Esophagus muscularis mucosa (tissue), 4 donors: Measurements from ENCODE around the gene ZNF423. TPM values are rescaled to one million over a fixed set of nuclear protein-coding genes. Genes with fewer than 3 reads are reported as not detected.

Experiments
- DNase-seq: peaks from one replicate; pipeline ENCODE4 v3.0.0-alpha.2; 2017; ENCODE audit errors: extremely low spot score
- H3K27ac ChIP-seq, 4 donors: fragments of 200-600 bp; sonication (generic); replicated peaks in 1 of 4; 1 replicate in 3 of 4; 2 replicates in 1 of 4; pipeline ENCODE4 v1.5.1; 2016 to 2019; ENCODE audit warnings: mild to moderate bottlenecking in 1 of 4
- H3K27me3 ChIP-seq, 4 donors: fragments of 200-600 bp; sonication (generic); one replicate each; pipeline versions ENCODE4 v1.5.1 to v1.6.0; 2016 to 2019
- H3K36me3 ChIP-seq, 4 donors: fragments of 200-600 bp; sonication (generic); one replicate each; pipeline ENCODE4 v1.5.1; 2016 to 2019
- H3K4me1 ChIP-seq, 4 donors: fragments of 200-600 bp; sonication (generic); one replicate each; pipeline ENCODE4 v1.5.1; 2016 to 2019
- H3K4me3 ChIP-seq, 4 donors: fragments of 200-600 bp; sonication (generic); 1 replicate in 2 of 4; 2 replicates in 2 of 4; pipeline ENCODE4 v1.5.1; 2016 to 2019; ENCODE audit warnings: mild to moderate bottlenecking in 4 of 4, moderate library complexity in 1 of 4
- H3K9me3 ChIP-seq, 4 donors: fragments of 200-600 bp; sonication (generic); 1 replicate in 3 of 4; 2 replicates in 1 of 4; pipeline ENCODE4 v1.5.1; 2016 to 2019
- EP300 ChIP-seq: sonication (generic); formaldehyde crosslinking; IDR thresholded peaks from one replicate; pipeline ENCODE4 v1.6.1; 2017; ENCODE audit warnings: antibody characterized with exemption
- POLR2A ChIP-seq: fragments of 450-650 bp; IDR thresholded peaks from one replicate; pipeline ENCODE4 v1.6.1; 2017; ENCODE audit warnings: antibody characterized with exemption, moderate library complexity, mild to moderate bottlenecking, low read depth
- POLR2AphosphoS5 ChIP-seq, 2 donors: sonication (generic); formaldehyde crosslinking; IDR thresholded peaks; one replicate each; pipeline ENCODE4 v1.6.1; 2017; ENCODE audit warnings: antibody characterized with exemption in 2 of 2
- WGBS: methylation state at CpG from one replicate; pipeline ENCODE4 v1.1.5; 2018; 5-methylcytosine and 5-hydroxymethylcytosine counted together
- intact Hi-C: fragments of 100-400 bp; cut with DNase I; formaldehyde crosslinking; loops from one replicate; pipeline ENCODE4 v1.15.1; 2023
- total RNA-seq, 4 donors: library from RNA; depleted of rRNA; stranded (reverse); fragments of >200 nt; gene quantifications; one replicate each; pipeline versions ENCODE4 v1.1.0 to v1.2.1, GENCODE V29; 2016
- TF ChIP-seq, protein P1 (sequence below), 3 experiments: fragments of 200-600 bp in 2 of 3; fragments of 450-650 bp in 1 of 3; sonication (generic) in 2 of 3; IDR thresholded peaks; one replicate each; pipeline ENCODE4 v1.5.1; 2017 to 2019; ENCODE audit warnings: antibody characterized with exemption in 3 of 3, mild to moderate bottlenecking in 2 of 3, moderate library complexity in 1 of 3

Gene ZNF423
- total RNA-seq, 4 donors from 2014 or later = 8.7 to 22.5 (median 10.3) TPM

DNA sequence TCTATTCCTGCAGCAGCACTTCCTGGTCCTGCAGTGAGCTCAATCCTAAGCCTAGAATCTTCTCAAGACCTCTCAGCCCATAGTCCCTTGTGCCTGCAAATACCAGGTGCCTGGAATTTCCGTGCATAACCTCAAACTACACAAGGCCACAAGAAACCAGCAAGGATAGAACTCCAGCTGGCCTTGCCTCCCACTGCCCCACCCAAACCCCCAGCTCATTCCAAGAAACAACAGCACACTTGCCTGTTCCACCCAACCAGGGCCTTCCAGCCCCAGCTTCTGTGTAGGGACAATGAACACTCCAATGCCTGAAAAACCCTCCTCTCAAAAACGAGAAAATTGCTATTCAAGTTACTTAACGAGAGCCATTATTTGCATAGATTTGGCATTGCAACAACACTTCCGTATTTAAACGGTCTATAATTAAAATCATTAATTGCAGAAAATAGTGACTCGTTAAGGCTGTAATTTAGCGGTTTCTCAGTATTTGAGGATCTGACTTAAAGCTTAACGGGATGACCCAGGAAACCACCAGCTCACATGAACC, 335.3 kb downstream of the ZNF423 start:
- Histone ChIP-seq H3K36me3 (peaks cover 0 to 30% (median 20%) of the 10 kb centered on the region in 4 donors), H3K4me1 (no peaks in the 10 kb centered on the region), H3K27ac (no peak overlapping the region), H3K9me3 (no peaks in the 10 kb centered on the region), H3K27me3 (no peaks in the 10 kb centered on the region), H3K4me3 (no peak overlapping the region)
- intact Hi-C loops = no loop called here
- WGBS = 89% methylated on average over 8 of the region's 8 CpGs
- DNase-seq = no peak
- TF ChIP-seq, protein P1, sequence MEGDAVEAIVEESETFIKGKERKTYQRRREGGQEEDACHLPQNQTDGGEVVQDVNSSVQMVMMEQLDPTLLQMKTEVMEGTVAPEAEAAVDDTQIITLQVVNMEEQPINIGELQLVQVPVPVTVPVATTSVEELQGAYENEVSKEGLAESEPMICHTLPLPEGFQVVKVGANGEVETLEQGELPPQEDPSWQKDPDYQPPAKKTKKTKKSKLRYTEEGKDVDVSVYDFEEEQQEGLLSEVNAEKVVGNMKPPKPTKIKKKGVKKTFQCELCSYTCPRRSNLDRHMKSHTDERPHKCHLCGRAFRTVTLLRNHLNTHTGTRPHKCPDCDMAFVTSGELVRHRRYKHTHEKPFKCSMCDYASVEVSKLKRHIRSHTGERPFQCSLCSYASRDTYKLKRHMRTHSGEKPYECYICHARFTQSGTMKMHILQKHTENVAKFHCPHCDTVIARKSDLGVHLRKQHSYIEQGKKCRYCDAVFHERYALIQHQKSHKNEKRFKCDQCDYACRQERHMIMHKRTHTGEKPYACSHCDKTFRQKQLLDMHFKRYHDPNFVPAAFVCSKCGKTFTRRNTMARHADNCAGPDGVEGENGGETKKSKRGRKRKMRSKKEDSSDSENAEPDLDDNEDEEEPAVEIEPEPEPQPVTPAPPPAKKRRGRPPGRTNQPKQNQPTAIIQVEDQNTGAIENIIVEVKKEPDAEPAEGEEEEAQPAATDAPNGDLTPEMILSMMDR (IDR thresholded peaks at IDR 0.05) = no peak
- TF ChIP-seq POLR2A (no peak), POLR2AphosphoS5 (IDR thresholded peaks at IDR 0.05) (no peak), EP300 (no peak)

DNA sequence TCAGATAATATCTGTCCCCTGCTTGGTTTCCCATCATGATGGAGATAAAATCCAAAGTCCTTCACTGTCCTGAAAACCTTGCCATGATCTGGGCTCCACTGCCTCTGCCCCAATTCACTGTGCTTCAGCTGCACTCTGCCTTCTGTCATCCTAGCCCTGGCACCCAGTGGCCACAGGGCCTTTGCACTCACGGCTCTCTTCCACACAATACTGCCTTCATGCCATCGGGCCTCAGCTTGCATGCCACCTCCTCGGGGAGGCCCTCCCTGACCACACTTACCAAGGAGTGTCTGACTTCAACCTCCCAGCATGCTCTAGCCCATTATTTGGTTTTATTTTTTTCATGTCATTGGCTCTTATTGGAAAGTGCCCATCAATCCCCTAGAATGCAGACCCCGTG, 336.2 kb downstream of the ZNF423 start:
- no peaks in the 10 kb centered on the region for H3K9me3 ChIP-seq
- no peak overlapping the region for H3K4me3 ChIP-seq
- intact Hi-C loops = no loop called here
- no peaks in the 10 kb centered on the region for H3K4me1 ChIP-seq
- DNase-seq = no peak
- TF ChIP-seq POLR2AphosphoS5 (IDR thresholded peaks at IDR 0.05) (no peak), POLR2A (no peak), EP300 (no peak)
- TF ChIP-seq, protein P1 (IDR thresholded peaks at IDR 0.05) = no peak
- H3K27ac ChIP-seq = no peak overlapping the region
- peaks cover 0 to 30% (median 20%) of the 10 kb centered on the region in 4 donors for H3K36me3 ChIP-seq
- no peaks in the 10 kb centered on the region for H3K27me3 ChIP-seq
- 97% methylated on average over 4 of the region's 4 CpGs for whole genome bisulfite sequencing

DNA sequence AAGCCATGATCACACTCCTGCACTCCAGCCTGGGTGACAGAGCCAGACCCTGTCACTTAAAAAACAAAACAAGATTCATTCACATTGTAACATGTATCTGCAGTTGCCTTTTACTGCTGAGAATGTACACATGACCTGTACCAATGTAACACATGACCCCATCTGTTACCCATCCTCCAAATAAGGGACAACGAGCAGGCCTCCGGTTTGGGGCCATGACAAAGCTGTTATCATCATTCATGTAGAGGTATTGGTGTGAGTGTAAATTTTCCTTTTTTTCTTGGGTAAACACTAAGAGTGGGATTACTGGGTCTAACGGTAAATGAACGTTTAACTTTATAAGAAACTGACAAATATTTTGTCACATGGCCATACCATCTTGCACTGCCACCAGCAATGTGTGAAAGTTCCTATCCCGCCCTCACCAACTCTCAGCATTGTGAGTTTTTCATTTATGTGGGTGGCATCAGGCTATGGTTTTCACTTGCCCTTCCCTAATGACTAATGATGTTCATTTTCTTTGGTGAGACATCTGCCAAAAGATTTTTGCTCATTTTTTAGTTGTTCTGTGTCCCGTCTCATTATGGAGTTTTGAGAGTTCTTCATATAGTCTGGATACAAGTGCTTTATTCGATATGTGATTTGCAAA, 336.8 kb downstream of the ZNF423 start:
- intact Hi-C loops = no loop called here
- H3K27me3 ChIP-seq = no peaks in the 10 kb centered on the region
- H3K27ac ChIP-seq = no peak overlapping the region
- H3K4me3 ChIP-seq = no peak overlapping the region
- no peaks in the 10 kb centered on the region for H3K4me1 ChIP-seq
- 87% methylated on average over 7 of the region's 7 CpGs for WGBS
- H3K9me3 ChIP-seq = no peaks in the 10 kb centered on the region
- TF ChIP-seq EP300 (no peak), POLR2AphosphoS5 (IDR thresholded peaks at IDR 0.05) (no peak), POLR2A (no peak)
- TF ChIP-seq, protein P1 (IDR thresholded peaks at IDR 0.05) = no peak
- DNase-seq = no peak
- peaks cover 0 to 28% (median 17%) of the 10 kb centered on the region in 4 donors for H3K36me3 ChIP-seq

DNA sequence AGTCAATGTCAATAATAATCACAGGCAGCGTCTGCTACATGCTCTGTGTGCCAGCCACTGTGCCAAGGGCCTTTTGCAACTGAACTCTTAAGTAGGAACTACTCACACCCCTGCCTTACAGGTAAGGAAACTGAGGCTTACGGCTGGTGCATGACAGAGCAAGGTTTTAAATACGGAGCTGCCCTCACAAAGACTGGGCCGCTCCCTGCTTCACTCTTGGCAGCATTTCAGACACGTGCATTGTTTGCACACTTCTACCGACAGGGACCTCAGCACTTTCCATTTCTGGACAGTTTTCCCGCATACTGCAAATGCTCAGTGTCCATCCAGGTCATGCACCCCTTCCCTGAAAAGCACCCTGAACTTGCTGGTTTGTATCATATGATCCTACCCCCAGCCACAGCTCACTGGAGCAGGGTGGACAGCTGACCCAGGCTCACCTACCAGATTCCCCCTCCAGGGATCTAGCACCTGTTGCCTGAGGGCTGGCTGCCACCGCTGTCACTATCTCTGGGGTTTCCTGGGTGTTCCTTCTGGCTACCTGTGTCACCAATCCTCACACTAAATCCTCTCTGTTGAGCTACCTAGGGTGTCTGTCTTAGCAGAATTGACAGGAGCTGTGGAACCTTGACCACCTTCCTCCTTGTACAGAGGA, 339.4 kb downstream of the ZNF423 start:
- TF ChIP-seq, protein P1 (IDR thresholded peaks at IDR 0.05) = no peak
- TF ChIP-seq POLR2AphosphoS5 (IDR thresholded peaks at IDR 0.05) (no peak), EP300 (no peak), POLR2A (no peak)
- WGBS = 76% methylated on average over 8 of the region's 8 CpGs
- no peaks in the 10 kb centered on the region for H3K9me3 ChIP-seq
- no peak overlapping the region for H3K27ac ChIP-seq
- intact Hi-C loops = no loop called here
- H3K27me3 ChIP-seq = no peaks in the 10 kb centered on the region
- H3K4me3 ChIP-seq = no peak overlapping the region
- no peak for DNase-seq
- H3K36me3 ChIP-seq = peaks cover 0 to 6% (median 4%) of the 10 kb centered on the region in 4 donors
- H3K4me1 ChIP-seq = no peaks in the 10 kb centered on the region
